ENCODE data around the gene PIGX. TPM values are rescaled to one million over a fixed set of nuclear protein-coding genes. Genes with fewer than 3 reads are reported as not detected.

The PIGX gene
- total RNA-seq, 3 donors from 2014 or later (not counting 1 experiment from before 2014, with no cell fraction given), result 23.9 to 31.8 (median 24.2) TPM

- H3K27ac Mint-ChIP-seq, result peak overlapping the region; percentile 59 to 85
- 57% methylated on average over 9 of the region's 9 CpGs for WGBS (ENCODE audit: insufficient coverage)
- Histone ChIP-seq H3K4me3 (ENCODE audit: low read length) (no peak overlapping the region), H3K36me3 (ENCODE audit: control insufficient read depth, insufficient read depth, low read length) (peaks cover 5% of the 10 kb centered on the region), H3K27me3 (ENCODE audit: control insufficient read depth, insufficient read depth, low read length) (no peaks in the 10 kb centered on the region), H3K9me3 (ENCODE audit: control insufficient read depth, insufficient read depth, low read length) (peaks cover 11% of the 10 kb centered on the region), H3K4me1 (ENCODE audit: control insufficient read depth, insufficient read depth, low read length) (peaks cover 6% of the 10 kb centered on the region), H3K27ac (ENCODE audit: low read length) (no peak overlapping the region)
- no peak for TF ChIP-seq CTCF (IDR thresholded peaks at IDR 0.05)
- no peaks in the 10 kb centered on the region for H3K27me3 Mint-ChIP-seq (ENCODE audit: low read depth in 2 of 2)
- intact Hi-C loops (cut with micrococcal nuclease), result no loop called here
- peak; percentile 17 to 44 (median 34) for ATAC-seq
- no peak for DNase-seq
- peaks cover 58 to 59% of the 10 kb centered on the region in 2 donors for H3K4me1 Mint-ChIP-seq
- H3K4me3 Mint-ChIP-seq, result no peak overlapping the region
- peaks cover 0 to 3% of the 10 kb centered on the region in 2 donors for H3K9me3 Mint-ChIP-seq
- no peaks in the 10 kb centered on the region for H3K36me3 Mint-ChIP-seq
These were observed 42.2 kb downstream of the PIGX start for GRCh38 chr3:196754091-196754981.

DNA sequence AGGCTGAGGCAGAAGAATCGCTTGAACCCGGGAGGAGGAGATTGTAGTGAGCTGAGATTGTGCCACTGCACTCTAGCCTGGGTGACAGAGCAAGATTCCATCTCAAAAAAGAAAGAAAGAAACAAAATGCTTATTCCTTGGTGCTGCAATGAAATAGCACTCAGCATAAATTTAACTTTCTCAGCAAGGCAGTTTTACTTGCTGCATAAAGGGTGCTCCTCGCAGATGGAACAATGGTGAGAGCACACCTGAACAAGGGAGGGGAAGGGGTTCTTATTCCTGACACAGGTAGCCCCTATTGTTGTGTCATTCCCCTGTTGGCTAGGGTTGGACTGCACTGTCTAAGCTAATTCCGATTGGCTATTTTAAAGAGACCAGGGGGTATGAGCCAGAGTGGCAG, 44.6 kb downstream of the PIGX start:
- intact Hi-C loops (cut with micrococcal nuclease), result no loop called here
- Mint-ChIP-seq H3K27ac (peak overlapping the region in 1 of 2 donors; percentile 66), H3K4me1 (peaks cover 55 to 56% of the 10 kb centered on the region in 2 donors), H3K9me3 (peaks cover 0 to 3% of the 10 kb centered on the region in 2 donors), H3K4me3 (no peak overlapping the region), H3K36me3 (no peaks in the 10 kb centered on the region), H3K27me3 (ENCODE audit: low read depth in 2 of 2) (no peaks in the 10 kb centered on the region)
- ATAC-seq (no peak), DNase-seq (no peak)
- Histone ChIP-seq H3K4me1 (ENCODE audit: control insufficient read depth, insufficient read depth, low read length) (peaks cover 9% of the 10 kb centered on the region), H3K9me3 (ENCODE audit: control insufficient read depth, insufficient read depth, low read length) (peaks cover 11% of the 10 kb centered on the region), H3K36me3 (ENCODE audit: control insufficient read depth, insufficient read depth, low read length) (peaks cover 5% of the 10 kb centered on the region), H3K4me3 (ENCODE audit: low read length) (no peak overlapping the region), H3K27ac (ENCODE audit: low read length) (no peak overlapping the region), H3K27me3 (ENCODE audit: control insufficient read depth, insufficient read depth, low read length) (no peaks in the 10 kb centered on the region)
- no peak for TF ChIP-seq CTCF (IDR thresholded peaks at IDR 0.05)
- 97% methylated on average over 4 of the region's 4 CpGs for WGBS (ENCODE audit: insufficient coverage)

- Histone ChIP-seq H3K4me1 (ENCODE audit: control insufficient read depth, insufficient read depth, low read length) (peaks cover 9% of the 10 kb centered on the region), H3K27me3 (ENCODE audit: control insufficient read depth, insufficient read depth, low read length) (no peaks in the 10 kb centered on the region), H3K27ac (ENCODE audit: low read length) (no peak overlapping the region), H3K4me3 (ENCODE audit: low read length) (no peak overlapping the region), H3K9me3 (ENCODE audit: control insufficient read depth, insufficient read depth, low read length) (peaks cover 11% of the 10 kb centered on the region), H3K36me3 (ENCODE audit: control insufficient read depth, insufficient read depth, low read length) (peaks cover 5% of the 10 kb centered on the region)
- WGBS (ENCODE audit: insufficient coverage), result 85% methylated on average over 9 of the region's 9 CpGs
- H3K27ac Mint-ChIP-seq, result peak overlapping the region; percentile 52 to 66
- intact Hi-C loops (cut with micrococcal nuclease), result no loop called here
- no peaks in the 10 kb centered on the region for H3K27me3 Mint-ChIP-seq (ENCODE audit: low read depth in 2 of 2)
- ATAC-seq, result no peak
- peaks cover 55 to 63% of the 10 kb centered on the region in 2 donors for H3K4me1 Mint-ChIP-seq
- H3K36me3 Mint-ChIP-seq, result no peaks in the 10 kb centered on the region
- DNase-seq, result no peak
- H3K9me3 Mint-ChIP-seq, result peaks cover 0 to 3% of the 10 kb centered on the region in 2 donors
- no peak for TF ChIP-seq CTCF (IDR thresholded peaks at IDR 0.05)
- H3K4me3 Mint-ChIP-seq, result no peak overlapping the region
These were observed 45.9 kb downstream of the PIGX start for GRCh38 chr3:196757876-196758739.

Measured in natural killer cell (primary cell).